H7 (cell line): ENCODE data around the gene GRIFIN. TPM values are rescaled to one million over a fixed set of nuclear protein-coding genes. Genes with fewer than 3 reads are reported as not detected.

Experiments
- DNase-seq: peaks from one replicate; pipeline ENCODE4 v3.0.0; 2012
- H3K27me3 ChIP-seq: 2 replicates; pipeline ENCODE4 v1.6.0; 2011; ENCODE audit warnings: mild to moderate bottlenecking, low read length; ENCODE audit not compliant: control insufficient read depth, insufficient read depth
- H3K36me3 ChIP-seq: replicated peaks from 2 replicates; pipeline ENCODE4 v1.5.1; 2011; ENCODE audit warnings: low read length; ENCODE audit not compliant: control insufficient read depth, insufficient read depth
- H3K4me3 ChIP-seq: 2 replicates; pipeline ENCODE4 v1.5.1; 2011; ENCODE audit warnings: low read depth, mild to moderate bottlenecking, control low read depth, low read length, moderate library complexity; ENCODE audit not compliant: insufficient read depth
- total RNA-seq: library from RNA; depleted of rRNA; stranded (reverse); fragments of >200 nt; shearing (Covaris generic); gene quantifications from 2 replicates; pipeline ENCODE4 v1.2.3, GENCODE V29; 2014

Gene GRIFIN
- total RNA-seq, 1 experiment from 2014 or later: not detected

DNA sequence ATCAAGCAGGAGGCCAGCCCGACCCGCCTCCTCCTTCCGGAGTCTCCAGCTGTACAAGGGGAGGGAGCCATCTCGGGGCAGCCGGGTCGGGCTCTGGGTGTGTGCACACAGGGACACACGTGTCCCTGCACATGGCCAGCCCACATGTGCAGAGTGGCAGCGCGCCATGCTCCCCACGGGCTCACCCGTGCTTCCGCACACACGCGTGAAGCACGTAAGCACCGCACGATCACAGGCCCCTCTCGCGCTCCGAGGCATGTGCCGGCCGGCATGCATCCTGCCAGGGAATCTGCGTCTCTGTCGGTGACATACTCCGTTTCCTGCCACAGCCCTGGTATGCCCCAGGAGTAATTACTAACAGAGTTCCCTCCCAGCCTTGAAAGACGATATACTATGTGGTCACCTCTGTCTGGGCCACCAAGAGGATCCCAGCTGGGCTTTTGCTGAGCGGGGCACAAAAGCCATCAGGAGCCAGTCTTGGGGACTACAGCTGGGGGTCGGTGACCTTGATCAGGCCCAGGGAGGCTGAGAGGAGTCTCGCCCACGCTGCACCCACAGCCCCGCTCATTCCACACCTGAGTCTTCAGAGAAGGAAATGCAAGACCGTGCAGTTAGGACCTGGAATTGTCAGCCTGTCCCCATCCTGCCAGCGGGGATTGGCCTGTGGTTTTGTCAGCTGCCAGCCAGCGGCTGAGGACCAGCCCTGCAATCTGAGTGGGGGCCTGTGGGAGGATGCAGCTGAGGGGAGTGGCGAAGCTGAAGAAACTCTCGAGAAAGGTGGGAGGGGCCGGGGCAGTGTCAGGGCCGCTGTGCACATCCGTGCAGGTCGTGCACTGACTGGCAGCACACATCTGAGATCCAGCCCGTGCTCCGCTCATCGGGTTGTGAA, 32.4 kb upstream of the GRIFIN start:
- no peak for DNase-seq
- H3K36me3 ChIP-seq: no peaks in the 10 kb centered on the region
- H3K4me3 ChIP-seq: no peak overlapping the region
- no peaks in the 10 kb centered on the region for H3K27me3 ChIP-seq

- Histone ChIP-seq H3K4me3 (no peak overlapping the region), H3K27me3 (no peaks in the 10 kb centered on the region), H3K36me3 (no peaks in the 10 kb centered on the region)
- no peak for DNase-seq
Observed at GRCh38 chr7:2507917-2508306, 31.7 kb upstream of the GRIFIN start.

DNA sequence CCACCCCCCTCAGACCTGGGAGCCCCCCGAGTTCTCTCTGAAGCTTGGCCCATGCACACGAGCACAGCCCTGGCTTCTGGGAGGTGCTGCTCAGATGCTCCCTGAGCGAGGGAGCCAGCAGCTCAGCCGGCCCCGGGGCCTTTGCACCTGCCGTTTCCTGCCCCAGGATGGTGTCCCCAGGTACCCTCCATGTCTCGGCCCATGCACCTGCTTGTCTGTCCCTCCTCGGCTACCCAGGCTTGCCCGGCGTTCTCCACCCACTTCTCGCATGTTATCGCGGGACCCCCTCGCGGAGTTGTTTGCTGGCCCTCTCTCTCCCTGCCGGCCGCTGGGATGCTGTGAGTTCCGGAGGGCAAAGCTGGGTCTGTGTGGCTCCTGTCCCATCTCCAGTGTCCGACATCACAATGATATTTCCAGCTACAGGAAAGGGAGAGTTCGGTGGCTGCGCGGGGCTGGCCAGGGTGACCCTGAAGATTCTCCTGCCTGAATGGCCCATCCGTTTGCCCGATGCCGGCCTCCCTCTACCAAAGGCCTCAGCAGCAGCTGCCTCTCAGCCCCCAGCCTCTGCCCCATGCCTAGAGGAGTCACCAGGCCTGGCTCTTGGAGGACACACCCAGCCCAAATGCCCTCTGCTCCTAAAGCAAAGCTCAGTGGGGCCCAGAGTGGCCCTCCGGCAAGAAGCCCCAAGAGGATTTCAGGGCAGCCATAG, 31.2 kb upstream of the GRIFIN start:
- no peak overlapping the region for H3K4me3 ChIP-seq
- no peaks in the 10 kb centered on the region for H3K27me3 ChIP-seq
- H3K36me3 ChIP-seq: no peaks in the 10 kb centered on the region
- no peak for DNase-seq

DNA sequence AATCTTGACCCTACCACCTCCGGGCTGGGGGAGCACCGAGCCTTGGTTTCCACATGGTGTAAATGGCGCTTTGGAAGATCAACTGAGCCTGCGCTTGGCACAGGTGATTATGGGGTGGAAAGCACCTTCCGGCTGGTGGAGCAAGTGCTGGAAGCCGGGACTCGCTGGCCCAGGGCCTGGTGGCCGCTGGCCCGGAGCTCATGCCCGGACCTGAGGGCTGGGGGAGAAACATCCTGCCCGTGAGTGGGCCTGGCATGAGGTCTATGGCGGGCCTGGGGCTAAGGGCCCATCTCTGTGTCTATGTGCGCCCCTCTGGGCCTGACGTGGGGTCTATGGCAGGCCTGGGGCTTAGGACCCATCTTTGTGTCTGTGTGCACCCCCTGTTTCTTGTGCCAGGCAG, 29.2 kb upstream of the GRIFIN start:
- Histone ChIP-seq H3K4me3 (no peak overlapping the region), H3K36me3 (no peaks in the 10 kb centered on the region), H3K27me3 (no peaks in the 10 kb centered on the region)
- DNase-seq: no peak

DNA sequence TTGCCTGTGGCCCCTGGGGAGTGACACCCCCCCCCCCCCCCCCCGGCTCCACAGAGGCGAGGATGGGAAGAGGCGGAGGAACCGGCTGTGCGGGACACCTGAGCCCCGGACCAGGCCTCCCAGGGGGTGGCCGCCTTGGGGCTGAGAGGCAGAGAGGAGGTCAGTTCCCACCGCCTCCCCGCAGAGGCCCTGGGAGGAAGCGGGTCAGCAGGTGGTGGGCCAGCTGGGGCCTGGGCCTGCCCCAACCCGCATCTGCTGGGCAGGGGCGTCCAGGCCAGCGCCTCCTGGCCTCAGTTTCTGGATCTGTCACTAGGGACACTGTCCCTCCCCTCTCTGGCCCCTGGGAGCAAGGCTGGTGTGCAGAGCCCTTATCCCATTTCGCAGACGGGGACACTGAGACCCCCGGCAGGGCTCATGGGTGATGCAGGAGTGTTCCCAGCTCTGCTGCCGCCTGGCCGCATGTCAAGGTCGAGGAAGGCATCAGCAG, 28.7 kb upstream of the GRIFIN start:
- H3K36me3 ChIP-seq: no peaks in the 10 kb centered on the region
- peak; percentile 83 for DNase-seq
- H3K27me3 ChIP-seq: no peaks in the 10 kb centered on the region
- H3K4me3 ChIP-seq: no peak overlapping the region

DNA sequence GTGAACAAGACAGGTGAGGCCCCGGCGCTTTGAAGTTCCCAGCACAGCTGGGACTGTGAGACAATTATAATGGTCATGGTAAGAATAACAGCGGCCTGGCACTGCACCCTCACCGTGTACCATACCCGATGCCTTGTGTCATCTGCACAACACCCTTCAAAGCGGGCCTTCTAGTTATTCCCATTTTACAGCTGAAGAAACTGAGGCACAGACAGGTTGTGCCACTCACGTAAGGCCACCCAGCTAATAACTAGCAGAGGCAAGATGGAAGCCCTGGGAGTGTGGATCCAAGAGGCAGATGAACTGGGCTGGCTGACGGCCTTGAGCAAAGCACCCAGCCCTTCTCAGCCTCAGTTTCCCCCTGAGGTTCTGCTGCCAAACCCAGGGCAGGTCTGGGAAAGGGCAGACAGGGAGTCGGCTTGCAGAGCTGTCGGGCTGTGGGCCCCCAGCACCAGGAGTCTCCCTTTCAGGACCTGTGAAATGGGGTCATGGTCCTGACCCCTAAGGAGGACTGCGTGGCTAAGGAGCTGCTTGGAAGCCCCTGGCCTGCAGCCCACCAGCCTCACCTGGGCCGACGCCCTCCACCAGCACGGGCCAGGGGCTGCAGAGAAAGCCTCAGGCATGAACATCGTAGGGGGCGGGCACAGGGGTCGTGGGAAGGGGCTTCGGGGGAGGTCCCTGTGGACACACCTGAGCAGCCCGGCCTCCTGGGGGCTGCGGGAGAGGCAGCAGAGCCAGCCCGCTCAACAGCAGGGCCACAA, 28.1 kb upstream of the GRIFIN start:
- H3K27me3 ChIP-seq: no peaks in the 10 kb centered on the region
- H3K4me3 ChIP-seq: no peak overlapping the region
- H3K36me3 ChIP-seq: no peaks in the 10 kb centered on the region
- no peak for DNase-seq

- Histone ChIP-seq H3K27me3 (no peaks in the 10 kb centered on the region), H3K4me3 (no peak overlapping the region), H3K36me3 (no peaks in the 10 kb centered on the region)
- no peak for DNase-seq
Observed at GRCh38 chr7:2503056-2503941, 27.1 kb upstream of the GRIFIN start.

DNA sequence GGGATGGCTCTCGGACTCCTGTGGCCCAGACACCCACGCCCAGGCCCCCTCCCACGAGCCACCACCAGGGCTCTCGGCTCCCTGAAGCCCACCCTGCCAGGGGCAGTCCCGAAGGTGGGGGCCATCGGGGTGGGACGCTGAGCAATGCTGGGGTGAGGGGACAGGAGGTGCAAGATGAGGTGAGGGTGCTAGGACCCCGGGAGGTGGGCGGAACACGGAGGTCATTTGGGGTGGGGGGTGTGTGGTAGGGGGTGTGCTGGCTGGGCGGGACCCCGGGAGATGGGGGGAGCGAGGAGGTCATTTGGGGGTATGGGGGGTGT, 26.4 kb upstream of the GRIFIN start:
- no peak for DNase-seq
- Histone ChIP-seq H3K4me3 (no peak overlapping the region), H3K27me3 (no peaks in the 10 kb centered on the region), H3K36me3 (no peaks in the 10 kb centered on the region)

DNA sequence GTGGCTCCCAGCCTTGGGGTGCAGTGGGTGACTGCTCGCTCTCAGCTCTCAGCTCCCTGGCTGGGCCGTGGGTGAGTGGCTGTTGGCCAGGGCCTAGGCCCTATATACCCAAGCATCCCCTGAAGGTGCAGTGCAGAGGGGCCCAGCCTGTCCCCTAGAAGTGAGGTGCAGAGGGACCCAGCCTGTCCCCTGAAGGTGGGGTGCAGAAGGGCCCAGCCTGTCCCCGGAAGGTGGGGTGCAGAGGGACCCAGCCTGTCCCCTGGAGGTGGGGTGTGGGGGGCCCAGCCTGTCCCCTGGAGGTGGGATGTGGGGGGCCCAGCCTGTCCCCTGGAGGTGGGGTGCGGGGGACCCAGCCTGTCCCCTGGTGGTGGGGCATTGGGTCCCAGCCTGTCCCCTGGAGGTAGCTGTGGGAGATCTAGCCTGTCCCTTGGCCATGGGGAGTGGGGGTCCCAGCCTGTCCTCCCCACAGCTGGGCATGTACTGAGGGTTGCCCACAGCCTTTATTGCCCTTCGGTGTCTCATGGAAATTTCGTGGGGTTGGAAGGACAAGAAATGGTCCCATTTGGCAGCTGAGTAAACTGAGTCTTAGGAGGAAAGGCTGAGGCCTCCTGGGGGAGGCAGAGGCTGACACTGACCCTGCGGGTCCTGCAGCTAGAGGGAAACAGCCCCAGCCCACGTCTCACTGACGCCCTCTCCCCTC, 25.9 kb upstream of the GRIFIN start:
- no peak overlapping the region for H3K4me3 ChIP-seq
- H3K36me3 ChIP-seq: no peaks in the 10 kb centered on the region
- DNase-seq: no peak
- no peaks in the 10 kb centered on the region for H3K27me3 ChIP-seq

- DNase-seq: no peak
- Histone ChIP-seq H3K27me3 (no peaks in the 10 kb centered on the region), H3K36me3 (no peaks in the 10 kb centered on the region), H3K4me3 (no peak overlapping the region)
Observed at GRCh38 chr7:2500701-2501100, 24.5 kb upstream of the GRIFIN start.

- Histone ChIP-seq H3K36me3 (no peaks in the 10 kb centered on the region), H3K4me3 (no peak overlapping the region), H3K27me3 (no peaks in the 10 kb centered on the region)
- DNase-seq: peak; percentile 95
Observed at GRCh38 chr7:2499719-2500430, 23.7 kb upstream of the GRIFIN start.

GRCh38 chr7:2499181-2499580, 23.0 kb upstream of the GRIFIN start:
- no peak for DNase-seq
- Histone ChIP-seq H3K4me3 (no peak overlapping the region), H3K36me3 (no peaks in the 10 kb centered on the region)

GRCh38 chr7:2498708-2499107, 22.5 kb upstream of the GRIFIN start:
- no peak for DNase-seq
- Histone ChIP-seq H3K36me3 (no peaks in the 10 kb centered on the region), H3K27me3 (no peaks in the 10 kb centered on the region), H3K4me3 (no peak overlapping the region)

More at GRCh38 chr7:2499181-2499580, 23.0 kb upstream of the GRIFIN start:
- H3K27me3 ChIP-seq: no peaks in the 10 kb centered on the region
